ENCODE data around the gene TCF3. TPM values are rescaled to one million over a fixed set of nuclear protein-coding genes. Genes with fewer than 3 reads are reported as not detected.
"Not testable (repeated sequence)": the region's sequence is repeated elsewhere in the genome, so short reads cannot be mapped to it uniquely, and the experiment has no call there.

Gene TCF3
- polyA plus RNA-seq, 3 donors = 2.4 to 36.2 (median 3.3) TPM

DNA sequence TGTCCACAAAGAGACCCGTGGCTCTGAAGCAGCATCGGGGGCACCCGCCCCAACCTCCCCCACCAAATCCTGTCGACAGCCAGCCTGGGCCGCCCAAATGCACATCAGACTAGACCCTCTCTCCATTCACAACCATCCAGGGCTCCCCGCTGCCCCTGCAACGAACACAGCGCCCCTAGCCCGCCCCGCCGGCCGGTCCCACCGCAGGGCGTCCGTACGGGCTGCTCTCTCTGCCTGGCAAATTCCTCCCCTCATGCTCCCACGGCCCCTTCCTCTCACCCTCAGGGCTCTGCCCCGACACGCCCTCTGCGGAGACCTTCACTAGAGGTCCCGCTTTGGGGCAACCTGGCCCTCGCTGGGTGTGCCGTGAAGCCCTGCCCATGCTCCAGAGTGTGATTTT lies 7.1 kb downstream of the TCF3 start:
- no peak overlapping the region for H3K4me3 Mint-ChIP-seq
- no peaks in the 10 kb centered on the region for H3K9me3 ChIP-seq (replicated peaks in 1 of 2; ENCODE audit: control insufficient read depth in 1 of 2, insufficient read depth in 1 of 2, low read length in 2 of 2)
- peaks cover 0 to 6% of the 10 kb centered on the region in 2 donors for H3K4me1 ChIP-seq (ENCODE audit: control insufficient read depth in 1 of 2, insufficient read depth in 2 of 2, low read length in 2 of 2)
- H3K27me3 Mint-ChIP-seq (ENCODE audit: low read depth in 3 of 3) = peaks cover 0 to 5% (median 0%) of the 10 kb centered on the region in 3 donors
- H3K36me3 Mint-ChIP-seq = peaks cover 34 to 79% of the 10 kb centered on the region in 2 donors
- H3K27me3 ChIP-seq (ENCODE audit: control insufficient read depth in 2 of 2, insufficient read depth in 2 of 2, low read length in 2 of 2) = no peaks in the 10 kb centered on the region
- no peak overlapping the region for H2AFZ ChIP-seq (ENCODE audit: insufficient read depth, low read depth, low read length, poor library complexity, severe bottlenecking)
- H3K79me2 ChIP-seq (ENCODE audit: insufficient read depth, low read length) = peaks cover 13% of the 10 kb centered on the region
- intact Hi-C loops (cut with micrococcal nuclease) = no loop called here
- H4K20me1 ChIP-seq (ENCODE audit: insufficient read depth, low read length) = peaks cover 5% of the 10 kb centered on the region
- H3K9ac ChIP-seq (ENCODE audit: insufficient read depth, low read length, poor library complexity, severe bottlenecking) = no peak overlapping the region
- H3K4me3 ChIP-seq (replicated peaks in 1 of 3; ENCODE audit: low read depth in 2 of 3, low read length in 3 of 3) = no peak overlapping the region
- H3K36me3 ChIP-seq (replicated peaks in 1 of 2; ENCODE audit: control insufficient read depth in 1 of 2, insufficient read depth in 2 of 2, low read length in 2 of 2) = peaks cover 30 to 61% of the 10 kb centered on the region in 2 donors
- 98% methylated on average over 22 of the region's 23 CpGs for WGBS (ENCODE audit: insufficient coverage)
- DNase-seq = no peak
- H3K4me2 ChIP-seq (replicated peaks; ENCODE audit: extremely low read depth, low read length, poor library complexity, severe bottlenecking) = no peak overlapping the region
- TF ChIP-seq, protein P1, sequence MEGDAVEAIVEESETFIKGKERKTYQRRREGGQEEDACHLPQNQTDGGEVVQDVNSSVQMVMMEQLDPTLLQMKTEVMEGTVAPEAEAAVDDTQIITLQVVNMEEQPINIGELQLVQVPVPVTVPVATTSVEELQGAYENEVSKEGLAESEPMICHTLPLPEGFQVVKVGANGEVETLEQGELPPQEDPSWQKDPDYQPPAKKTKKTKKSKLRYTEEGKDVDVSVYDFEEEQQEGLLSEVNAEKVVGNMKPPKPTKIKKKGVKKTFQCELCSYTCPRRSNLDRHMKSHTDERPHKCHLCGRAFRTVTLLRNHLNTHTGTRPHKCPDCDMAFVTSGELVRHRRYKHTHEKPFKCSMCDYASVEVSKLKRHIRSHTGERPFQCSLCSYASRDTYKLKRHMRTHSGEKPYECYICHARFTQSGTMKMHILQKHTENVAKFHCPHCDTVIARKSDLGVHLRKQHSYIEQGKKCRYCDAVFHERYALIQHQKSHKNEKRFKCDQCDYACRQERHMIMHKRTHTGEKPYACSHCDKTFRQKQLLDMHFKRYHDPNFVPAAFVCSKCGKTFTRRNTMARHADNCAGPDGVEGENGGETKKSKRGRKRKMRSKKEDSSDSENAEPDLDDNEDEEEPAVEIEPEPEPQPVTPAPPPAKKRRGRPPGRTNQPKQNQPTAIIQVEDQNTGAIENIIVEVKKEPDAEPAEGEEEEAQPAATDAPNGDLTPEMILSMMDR (IDR thresholded peaks at IDR 0.05) = no peak
- H3K27ac Mint-ChIP-seq = no peak overlapping the region
- peaks cover 2% of the 10 kb centered on the region for H3K4me1 Mint-ChIP-seq
- no peaks in the 10 kb centered on the region for H3K9me3 Mint-ChIP-seq
- H3K27ac ChIP-seq (ENCODE audit: low read depth in 1 of 2, low read length in 2 of 2) = no peak overlapping the region

DNA sequence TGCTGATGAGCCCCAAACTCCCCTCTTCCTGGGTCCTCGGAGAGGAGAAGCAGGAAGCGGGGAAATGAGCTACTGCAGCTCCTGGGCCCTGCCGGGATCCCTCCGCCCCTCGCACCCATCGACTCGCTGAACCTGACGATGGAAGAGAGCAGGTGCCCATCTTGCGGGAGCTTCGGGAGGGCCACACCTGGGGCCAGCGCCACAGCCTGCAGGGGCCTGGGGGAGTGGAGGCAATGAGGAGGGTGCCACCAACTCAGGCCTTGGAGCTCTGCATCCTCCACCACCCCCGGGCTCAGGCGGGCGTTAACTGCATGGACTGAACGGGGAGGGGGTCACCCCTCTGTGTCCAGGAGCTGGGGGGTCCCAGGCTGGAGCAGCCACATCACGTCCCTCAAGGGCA lies 8.3 kb downstream of the TCF3 start:
- Mint-ChIP-seq H3K27me3 (ENCODE audit: low read depth in 3 of 3) (peaks cover 0 to 5% (median 0%) of the 10 kb centered on the region in 3 donors), H3K36me3 (peaks cover 35 to 80% of the 10 kb centered on the region in 2 donors)
- H3K27ac ChIP-seq (ENCODE audit: low read depth in 1 of 2, low read length in 2 of 2) = no peak overlapping the region

DNA sequence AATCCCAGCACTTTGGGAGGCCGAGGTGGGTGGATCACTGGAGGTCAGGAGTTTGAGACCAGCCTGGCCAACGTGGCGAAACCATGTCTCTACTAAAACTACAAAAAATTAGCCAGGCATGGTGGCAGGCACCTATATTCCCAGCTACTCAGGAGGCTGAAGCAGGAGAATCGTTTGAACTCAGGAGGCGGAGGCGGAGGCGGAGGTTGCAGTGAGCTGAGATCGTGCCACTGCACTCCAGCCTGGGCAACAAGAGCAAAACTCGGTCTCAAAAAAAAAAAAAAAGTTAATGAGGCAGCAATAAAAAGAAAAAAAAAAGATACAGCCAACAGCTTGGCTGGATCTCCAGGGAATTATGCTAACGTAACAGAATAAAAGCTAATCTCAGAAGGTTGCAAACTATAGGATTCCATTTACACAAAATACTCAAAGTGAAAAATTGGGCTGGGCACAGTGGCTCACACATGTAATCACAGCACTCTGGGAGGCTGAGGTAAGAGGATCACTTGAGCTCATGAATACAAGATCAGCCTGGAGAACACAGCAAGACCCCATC lies 11.4 kb downstream of the TCF3 start:
- H3K4me1 Mint-ChIP-seq; H3K27ac ChIP-seq (ENCODE audit: low read depth in 1 of 2, low read length in 2 of 2); H3K27me3 Mint-ChIP-seq (ENCODE audit: low read depth in 3 of 3); intact Hi-C loops (cut with micrococcal nuclease); H3K9me3 Mint-ChIP-seq; H4K20me1 ChIP-seq (ENCODE audit: insufficient read depth, low read length); H2AFZ ChIP-seq (ENCODE audit: insufficient read depth, low read depth, low read length, poor library complexity, severe bottlenecking); H3K9ac ChIP-seq (ENCODE audit: insufficient read depth, low read length, poor library complexity, severe bottlenecking); DNase-seq; H3K4me1 ChIP-seq (ENCODE audit: control insufficient read depth in 1 of 2, insufficient read depth in 2 of 2, low read length in 2 of 2); H3K9me3 ChIP-seq (replicated peaks in 1 of 2; ENCODE audit: control insufficient read depth in 1 of 2, insufficient read depth in 1 of 2, low read length in 2 of 2); H3K4me2 ChIP-seq (replicated peaks; ENCODE audit: extremely low read depth, low read length, poor library complexity, severe bottlenecking); H3K4me3 ChIP-seq (replicated peaks in 1 of 3; ENCODE audit: low read depth in 2 of 3, low read length in 3 of 3); H3K4me3 Mint-ChIP-seq; H3K79me2 ChIP-seq (ENCODE audit: insufficient read depth, low read length); H3K27me3 ChIP-seq (ENCODE audit: control insufficient read depth in 2 of 2, insufficient read depth in 2 of 2, low read length in 2 of 2): not testable (repeated sequence)
- Mint-ChIP-seq H3K36me3 (peaks cover 42 to 88% of the 10 kb centered on the region in 2 donors), H3K27ac (peak overlapping the region in 2 of 7 donors; percentile 11 to 20)
- WGBS (ENCODE audit: insufficient coverage) = 96% methylated on average over 7 of the region's 10 CpGs
- H3K36me3 ChIP-seq (replicated peaks in 1 of 2; ENCODE audit: control insufficient read depth in 1 of 2, insufficient read depth in 2 of 2, low read length in 2 of 2) = peaks cover 29 to 78% of the 10 kb centered on the region in 2 donors

More for the DNA sequence above, 8.3 kb downstream of the TCF3 start:
- H3K9ac ChIP-seq (ENCODE audit: insufficient read depth, low read length, poor library complexity, severe bottlenecking) = no peak overlapping the region
- Mint-ChIP-seq H3K9me3 (no peaks in the 10 kb centered on the region), H3K4me3 (no peak overlapping the region), H3K27ac (no peak overlapping the region), H3K4me1 (no peaks in the 10 kb centered on the region)
- intact Hi-C loops (cut with micrococcal nuclease) = no loop called here
- WGBS (ENCODE audit: insufficient coverage) = 100% methylated on average over 12 of the region's 16 CpGs
- no peaks in the 10 kb centered on the region for H3K4me1 ChIP-seq (ENCODE audit: control insufficient read depth in 1 of 2, insufficient read depth in 2 of 2, low read length in 2 of 2)
- TF ChIP-seq, protein P1 (IDR thresholded peaks at IDR 0.05) = no peak
- no peak overlapping the region for H3K4me3 ChIP-seq (replicated peaks in 1 of 3; ENCODE audit: low read depth in 2 of 3, low read length in 3 of 3)
- no peak for DNase-seq
- H2AFZ ChIP-seq (ENCODE audit: insufficient read depth, low read depth, low read length, poor library complexity, severe bottlenecking) = no peak overlapping the region
- H3K27me3 ChIP-seq (ENCODE audit: control insufficient read depth in 2 of 2, insufficient read depth in 2 of 2, low read length in 2 of 2) = no peaks in the 10 kb centered on the region
- no peak overlapping the region for H3K4me2 ChIP-seq (replicated peaks; ENCODE audit: extremely low read depth, low read length, poor library complexity, severe bottlenecking)
- H3K36me3 ChIP-seq (replicated peaks in 1 of 2; ENCODE audit: control insufficient read depth in 1 of 2, insufficient read depth in 2 of 2, low read length in 2 of 2) = peaks cover 27 to 69% of the 10 kb centered on the region in 2 donors
- H3K79me2 ChIP-seq (ENCODE audit: insufficient read depth, low read length) = peaks cover 2% of the 10 kb centered on the region
- H3K9me3 ChIP-seq (replicated peaks in 1 of 2; ENCODE audit: control insufficient read depth in 1 of 2, insufficient read depth in 1 of 2, low read length in 2 of 2) = no peaks in the 10 kb centered on the region
- no peaks in the 10 kb centered on the region for H4K20me1 ChIP-seq (ENCODE audit: insufficient read depth, low read length)
